ENCODE measurements around the gene P4HB. TPM values are rescaled to one million over a fixed set of nuclear protein-coding genes. Genes with fewer than 3 reads are reported as not detected.

The P4HB gene
- total RNA-seq, 1 experiment from 2014 or later: 777 TPM

GRCh38 chr17:81903896-81904599 is 43.7 kb upstream of the P4HB start:
- no peak overlapping the region for H3K27ac Mint-ChIP-seq (ENCODE audit: unreplicated experiment)

GRCh38 chr17:81903415-81903831 is 43.1 kb upstream of the P4HB start:
- DNase-seq: no peak
- Mint-ChIP-seq H3K36me3 (ENCODE audit: insufficient read depth, unreplicated experiment) (peaks cover 41% of the 10 kb centered on the region), H3K4me3 (ENCODE audit: low read depth, unreplicated experiment) (no peak overlapping the region), H3K4me1 (ENCODE audit: low read depth, unreplicated experiment) (no peaks in the 10 kb centered on the region), H3K27me3 (ENCODE audit: unreplicated experiment) (peaks cover 16% of the 10 kb centered on the region), H3K27ac (ENCODE audit: unreplicated experiment) (no peak overlapping the region), H3K9me3 (ENCODE audit: low read depth, unreplicated experiment) (no peaks in the 10 kb centered on the region)
- TF ChIP-seq CTCF (IDR thresholded peaks at IDR 0.05; ENCODE audit: unreplicated experiment): no peak
- intact Hi-C loops (cut with micrococcal nuclease; ENCODE audit: unreplicated experiment): no loop called here
- no TSS peak for BruUV-seq (replicated peaks)
- CTCF ChIA-PET: no interaction called here

More at GRCh38 chr17:81903896-81904599, 43.7 kb upstream of the P4HB start:
- Mint-ChIP-seq H3K4me1 (ENCODE audit: low read depth, unreplicated experiment) (no peaks in the 10 kb centered on the region), H3K4me3 (ENCODE audit: low read depth, unreplicated experiment) (no peak overlapping the region), H3K36me3 (ENCODE audit: insufficient read depth, unreplicated experiment) (peaks cover 46% of the 10 kb centered on the region), H3K9me3 (ENCODE audit: low read depth, unreplicated experiment) (no peaks in the 10 kb centered on the region), H3K27me3 (ENCODE audit: unreplicated experiment) (peaks cover 16% of the 10 kb centered on the region)
- TSS peak; percentile 13 for BruUV-seq (replicated peaks)
- no peak for TF ChIP-seq CTCF (IDR thresholded peaks at IDR 0.05; ENCODE audit: unreplicated experiment)
- CTCF ChIA-PET: no interaction called here
- DNase-seq: no peak
- intact Hi-C loops (cut with micrococcal nuclease; ENCODE audit: unreplicated experiment): no loop called here

GRCh38 chr17:81902653-81903414 is 42.5 kb upstream of the P4HB start:
- DNase-seq: peak; percentile 29
- Mint-ChIP-seq H3K4me3 (ENCODE audit: low read depth, unreplicated experiment) (peak overlapping the region; percentile 30), H3K4me1 (ENCODE audit: low read depth, unreplicated experiment) (no peaks in the 10 kb centered on the region), H3K27me3 (ENCODE audit: unreplicated experiment) (peaks cover 16% of the 10 kb centered on the region), H3K27ac (ENCODE audit: unreplicated experiment) (no peak overlapping the region), H3K9me3 (ENCODE audit: low read depth, unreplicated experiment) (no peaks in the 10 kb centered on the region), H3K36me3 (ENCODE audit: insufficient read depth, unreplicated experiment) (peaks cover 41% of the 10 kb centered on the region)
- CTCF ChIA-PET: no interaction called here
- no TSS peak for BruUV-seq (replicated peaks)
- intact Hi-C loops (cut with micrococcal nuclease; ENCODE audit: unreplicated experiment): no loop called here
- TF ChIP-seq CTCF (IDR thresholded peaks at IDR 0.05; ENCODE audit: unreplicated experiment): no peak

- peak within 1 kb of the TSS; percentile 33 for H3K27ac Mint-ChIP-seq (ENCODE audit: unreplicated experiment)
- DNase-seq: peak; percentile 36
- no peaks in the 10 kb centered on the region for H3K4me1 Mint-ChIP-seq (ENCODE audit: low read depth, unreplicated experiment)
- no TSS peak for BruUV-seq (replicated peaks)
- intact Hi-C loops (cut with micrococcal nuclease; ENCODE audit: unreplicated experiment): no loop called here
- CTCF ChIA-PET: no interaction called here
- H3K9me3 Mint-ChIP-seq (ENCODE audit: low read depth, unreplicated experiment): no peaks in the 10 kb centered on the region
- H3K27me3 Mint-ChIP-seq (ENCODE audit: unreplicated experiment): peaks cover 16% of the 10 kb centered on the region
- no peak for TF ChIP-seq CTCF (IDR thresholded peaks at IDR 0.05; ENCODE audit: unreplicated experiment)
- peak within 1 kb of the TSS; percentile 30 for H3K4me3 Mint-ChIP-seq (ENCODE audit: low read depth, unreplicated experiment)
- peaks cover 41% of the 10 kb centered on the region for H3K36me3 Mint-ChIP-seq (ENCODE audit: insufficient read depth, unreplicated experiment)
Observed at GRCh38 chr17:81902023-81902652, 41.8 kb upstream of the P4HB start, which contains the start of gene NPB. TSS of gene NPB (plus strand) at chr17:81902238. CDS start at chr17:81902278, 40 bp downstream.
